ENCODE data around the gene METTL26.

- no peak for TF ChIP-seq CTCF (IDR thresholded peaks at IDR 0.05)
- TF ChIP-seq FOXS1 (CRISPR knock-in tag; IDR thresholded peaks at IDR 0.05): no peak
- TF ChIP-seq MAX (IDR thresholded peaks at IDR 0.05): no peak
- no peak for TF ChIP-seq BHLHE40 (IDR thresholded peaks at IDR 0.05; ENCODE audit: low read depth, low read length)
- no peak for TF ChIP-seq SMC3 (IDR thresholded peaks at IDR 0.05)
- no peak for TF ChIP-seq MAZ (IDR thresholded peaks at IDR 0.05; ENCODE audit: borderline replicate concordance, low read depth, low read length)
- TF ChIP-seq CHD4 (IDR thresholded peaks at IDR 0.05; ENCODE audit: borderline replicate concordance): no peak
- TF ChIP-seq MYC (IDR thresholded peaks at IDR 0.05; ENCODE audit: borderline replicate concordance, low read length): no peak
- no peak for TF ChIP-seq POLR2A (IDR thresholded peaks at IDR 0.05; ENCODE audit: low read length)
- no peak for TF ChIP-seq POLR2AphosphoS2 (conservative IDR thresholded peaks at IDR 0.05; ENCODE audit: low read length)
- TF ChIP-seq REST (IDR thresholded peaks at IDR 0.05): no peak
- no peak for TF ChIP-seq ZNF302 (CRISPR knock-in tag; IDR thresholded peaks at IDR 0.05)
- no peak for TF ChIP-seq KDM1A (IDR thresholded peaks at IDR 0.05; ENCODE audit: low read depth)
Observed at GRCh38 chr16:621526-622105, 14.5 kb downstream of the METTL26 start.

Data from A549 (cell line).